Naive thymus-derived CD4-positive, alpha-beta T cell (primary cell): ENCODE measurements around the gene AGAP9. TPM values are rescaled to one million over a fixed set of nuclear protein-coding genes. Genes with fewer than 3 reads are reported as not detected.
A peak's percentile ranks its signal among the peaks of the same experiment; 100 is the strongest.
"Not testable (repeated sequence)": the region's sequence is repeated elsewhere in the genome, so short reads cannot be mapped to it uniquely, and the experiment has no call there.

Source experiments
- ATAC-seq: fragments of 150-1000 bp; cut with Tn5 transposase; 2 replicates; pipeline ENCODE4 v1.10.0; 2021; ENCODE audit warnings: mild to moderate bottlenecking, moderate library complexity
- CTCF ChIA-PET: fragments of 350-600 bp; sonication (Branson Sonifier 250); formaldehyde crosslinking; loops from one replicate; lab custom pipeline; 2021; ENCODE audit warnings: antibody characterized with exemption; lab: Charles Lee
- POLR2A ChIA-PET: fragments of 350-600 bp; sonication (Branson Sonifier 250); formaldehyde crosslinking; loops from one replicate; lab custom pipeline; 2021; ENCODE audit warnings: antibody characterized with exemption, inconsistent platforms; lab: Charles Lee
- DNase-seq, 9 donors: peaks; one replicate each; pipeline versions ENCODE4 v3.0.0 to v3.0.0-alpha.2; 2020 to 2022; ENCODE audit warnings: mixed read lengths in 1 of 9
- H3K27ac ChIP-seq: one replicate; pipeline ENCODE4 v1.7.0; 2013; ENCODE audit warnings: mild to moderate bottlenecking, low read depth, low read length, moderate library complexity
- H3K27me3 ChIP-seq, 2 donors: one replicate each; pipeline ENCODE4 v1.7.0; 2013; ENCODE audit warnings: low read length in 2 of 2, mild to moderate bottlenecking in 2 of 2, moderate library complexity in 2 of 2; ENCODE audit not compliant: control insufficient read depth in 2 of 2, insufficient read depth in 2 of 2
- H3K36me3 ChIP-seq, 3 experiments: 1 replicate in 2 of 3; 2 replicates in 1 of 3; pipeline ENCODE4 v1.7.0; 2013; ENCODE audit warnings: low read length in 3 of 3, mild to moderate bottlenecking in 3 of 3, moderate library complexity in 1 of 3; ENCODE audit not compliant: insufficient read depth in 3 of 3, control insufficient read depth in 2 of 3
- H3K4me1 ChIP-seq, 2 donors: one replicate each; pipeline ENCODE4 v1.7.0; 2013; ENCODE audit warnings: low read length in 2 of 2, mild to moderate bottlenecking in 2 of 2, moderate library complexity in 1 of 2; ENCODE audit not compliant: control insufficient read depth in 2 of 2, insufficient read depth in 2 of 2
- H3K4me3 ChIP-seq: 2 replicates; pipeline ENCODE4 v1.7.0; 2013; ENCODE audit warnings: mild to moderate bottlenecking, low read length
- H3K9me3 ChIP-seq, 3 experiments: 1 replicate in 2 of 3; 2 replicates in 1 of 3; pipeline ENCODE4 v1.7.0; 2013; ENCODE audit warnings: low read length in 3 of 3; ENCODE audit not compliant: control insufficient read depth in 2 of 3
- H3K27ac Mint-ChIP-seq, 9 donors: one replicate each; pipeline ENCODE4 v1.8.0; 2020 to 2022; ENCODE audit warnings: mixed read lengths in 9 of 9, mild to moderate bottlenecking in 8 of 9, moderate library complexity in 5 of 9, inconsistent platforms in 2 of 9
- H3K27me3 Mint-ChIP-seq, 5 donors: one replicate each; pipeline ENCODE4 v1.8.0; 2021 to 2022; ENCODE audit warnings: mixed read lengths in 5 of 5, mild to moderate bottlenecking in 1 of 5
- H3K36me3 Mint-ChIP-seq, 5 donors: one replicate each; pipeline ENCODE4 v1.8.0; 2020 to 2022; ENCODE audit warnings: mixed read lengths in 5 of 5, mild to moderate bottlenecking in 3 of 5, inconsistent platforms in 1 of 5
- H3K4me1 Mint-ChIP-seq, 7 donors: one replicate each; pipeline ENCODE4 v1.8.0; 2020 to 2022; ENCODE audit warnings: mixed read lengths in 7 of 7, mild to moderate bottlenecking in 3 of 7, inconsistent platforms in 1 of 7
- H3K4me3 Mint-ChIP-seq, 10 donors: one replicate each; pipeline ENCODE4 v1.8.0; 2020 to 2022; ENCODE audit warnings: mild to moderate bottlenecking in 10 of 10, mixed read lengths in 10 of 10, moderate library complexity in 6 of 10, inconsistent platforms in 2 of 10
- H3K9me3 Mint-ChIP-seq, 11 donors: one replicate each; pipeline ENCODE4 v1.8.0; 2020 to 2022; ENCODE audit warnings: mixed read lengths in 11 of 11, mild to moderate bottlenecking in 4 of 11, inconsistent platforms in 1 of 11, moderate library complexity in 1 of 11
- intact Hi-C, 2 donors: fragments of 100-400 bp; cut with micrococcal nuclease; formaldehyde crosslinking; loops; one replicate each; pipeline ENCODE4 v1.15.1; 2023
- polyA plus RNA-seq, 2 donors: library from polyadenylated mRNA; unstranded; fragments of 300-500 nt; fragmentation: Illumina TruSeq; gene quantifications; one replicate each; pipeline ENCODE4 v1.2.3, GENCODE V29; 2021
- total RNA-seq, 6 experiments: library from RNA in 5 of 6; stranded (reverse) in 5 of 6; gene quantifications; 1 replicate in 5 of 6; 2 replicates in 1 of 6; pipeline ENCODE4 v1.2.3 and lab custom pipeline; 2021 to 2026

The AGAP9 gene
- total and polyA plus RNA-seq, 7 experiments from 2014 or later = 0.19 to 20.4 (median 14.8) TPM

DNA sequence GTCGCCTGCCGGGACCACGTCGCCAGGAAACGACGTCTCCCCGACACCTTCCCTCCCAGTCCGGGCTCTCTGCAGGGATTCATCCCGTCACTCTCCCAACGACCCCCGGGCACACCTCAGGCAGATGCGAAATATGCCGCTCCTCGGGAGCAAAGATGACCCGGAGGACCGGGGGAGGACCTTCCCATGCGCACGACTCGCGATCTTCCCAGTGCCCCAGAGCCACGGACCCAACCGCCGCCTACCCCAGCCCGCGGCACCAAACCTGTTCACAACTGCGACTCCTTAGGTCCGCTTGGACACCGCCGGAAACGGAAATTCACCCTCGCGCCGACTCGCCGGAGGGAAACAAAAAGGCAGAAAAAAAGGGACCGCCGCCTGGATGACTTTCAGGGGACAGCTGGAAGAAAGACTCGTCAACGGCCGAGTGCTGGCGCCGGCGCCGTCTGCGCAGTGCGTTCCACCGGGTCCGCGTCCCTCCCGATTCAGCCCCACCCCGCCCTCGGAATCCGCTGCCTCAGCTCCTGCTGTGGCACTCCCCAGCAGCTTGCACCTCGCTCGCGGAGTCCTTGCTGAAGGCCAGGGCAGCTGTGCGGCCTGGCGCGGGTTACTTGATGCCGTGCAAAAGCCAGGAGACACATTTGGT lies 29.9 kb upstream of the AGAP9 start:
- Mint-ChIP-seq H3K27ac (peak overlapping the region; percentile 93 to 99 (median 97)), H3K27me3 (peaks cover 0 to 14% (median 0%) of the 10 kb centered on the region in 5 donors)
- ATAC-seq = peak; percentile 88

DNA sequence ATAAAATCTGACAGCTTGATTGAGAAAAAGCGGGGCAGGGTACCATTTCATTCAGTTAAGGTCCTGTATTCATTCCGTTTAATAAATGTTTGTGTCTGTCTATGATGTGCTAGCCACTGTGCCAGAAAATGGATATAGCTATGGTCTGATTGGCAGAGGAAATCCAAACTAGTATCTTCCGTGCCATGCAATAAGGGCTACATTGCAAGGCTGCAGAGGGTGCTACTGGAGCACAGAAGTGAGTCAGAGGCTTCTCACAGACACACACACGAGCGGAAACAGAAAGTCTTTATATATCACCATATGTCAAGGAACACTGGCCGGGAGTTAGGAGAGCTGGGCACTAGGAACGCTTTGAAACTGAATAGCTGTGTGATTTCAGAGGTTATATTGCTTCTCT lies 29.3 kb upstream of the AGAP9 start:
- H3K4me1 ChIP-seq, CTCF ChIA-PET, H3K36me3 Mint-ChIP-seq, H3K9me3 Mint-ChIP-seq, H3K36me3 ChIP-seq, H3K27me3 ChIP-seq, intact Hi-C loops, H3K9me3 ChIP-seq: not testable (repeated sequence)
- peak in 8 of 9 donors; percentile 18 to 56 (median 34) for DNase-seq
- peak overlapping the region; percentile 84 for H3K4me3 ChIP-seq
- Mint-ChIP-seq H3K27me3 (peaks cover 0 to 10% (median 0%) of the 10 kb centered on the region in 5 donors), H3K4me3 (peak overlapping the region; percentile 93 to 100 (median 98)), H3K4me1 (peaks cover 0 to 13% (median 5%) of the 10 kb centered on the region in 7 donors), H3K27ac (peak overlapping the region; percentile 93 to 99 (median 97))
- peak overlapping the region; percentile 70 for H3K27ac ChIP-seq
- POLR2A ChIA-PET = interaction anchor here (0.6 kb wide), 1 partner anchor 345 kb away, joined by 3 read pairs; no protein-coding TSS in a partner anchor
- ATAC-seq = peak; percentile 75

More for the DNA sequence above, 29.9 kb upstream of the AGAP9 start:
- CTCF ChIA-PET, H3K4me1 ChIP-seq, H3K27me3 ChIP-seq, H3K9me3 Mint-ChIP-seq, H3K36me3 Mint-ChIP-seq, POLR2A ChIA-PET, H3K36me3 ChIP-seq, H3K9me3 ChIP-seq, intact Hi-C loops: not testable (repeated sequence)
- peak overlapping the region; percentile 84 for H3K4me3 ChIP-seq
- peak overlapping the region; percentile 70 for H3K27ac ChIP-seq
- H3K4me1 Mint-ChIP-seq = peaks cover 0 to 13% (median 5%) of the 10 kb centered on the region in 7 donors
- peak; percentile 55 to 85 (median 64) for DNase-seq
- H3K4me3 Mint-ChIP-seq = peak overlapping the region; percentile 93 to 100 (median 98)

DNA sequence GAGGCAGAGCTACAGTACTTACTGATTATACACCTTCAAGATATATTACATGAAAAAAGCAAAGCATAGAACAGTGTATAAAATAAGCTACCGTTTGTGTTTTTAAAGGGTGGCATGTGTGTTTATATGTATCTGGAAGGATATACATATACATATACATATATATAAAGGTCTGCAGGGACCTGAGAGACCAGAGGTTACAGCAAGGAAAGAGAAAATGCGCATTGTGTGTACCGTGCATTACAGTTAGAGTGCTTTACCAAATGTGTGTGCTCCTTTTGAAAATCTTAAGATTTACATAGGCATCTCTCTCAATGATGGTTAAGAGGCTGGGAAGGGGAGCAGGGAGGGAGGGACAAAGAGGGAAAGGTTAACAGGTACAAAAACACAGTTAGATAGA lies 23.8 kb upstream of the AGAP9 start:
- CTCF ChIA-PET, H3K4me1 Mint-ChIP-seq, H3K4me3 ChIP-seq, ATAC-seq, H3K4me1 ChIP-seq, H3K36me3 ChIP-seq, H3K36me3 Mint-ChIP-seq, POLR2A ChIA-PET, DNase-seq, intact Hi-C loops, H3K27me3 Mint-ChIP-seq, H3K9me3 ChIP-seq, H3K27me3 ChIP-seq, H3K27ac ChIP-seq, H3K4me3 Mint-ChIP-seq, H3K27ac Mint-ChIP-seq, H3K9me3 Mint-ChIP-seq: not testable (repeated sequence)

DNA sequence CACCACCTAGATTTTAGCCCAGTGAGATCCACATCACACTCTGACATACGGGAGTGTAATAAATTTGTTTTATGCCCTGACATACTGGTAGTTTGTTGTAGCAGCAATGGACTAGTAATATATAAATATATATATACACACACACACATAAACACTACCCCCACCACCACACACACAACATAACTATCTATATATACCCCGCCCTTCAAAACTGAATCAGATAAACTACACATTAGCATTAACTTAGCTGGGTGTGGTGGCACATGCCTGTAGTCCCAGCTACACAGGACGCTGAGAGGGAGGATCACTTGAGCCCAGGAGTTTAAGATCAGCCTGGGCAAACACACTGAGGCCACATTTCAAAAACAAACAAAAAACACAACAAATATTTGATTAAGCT lies 13.0 kb upstream of the AGAP9 start:
- H3K36me3 Mint-ChIP-seq, H3K27me3 ChIP-seq, H3K9me3 ChIP-seq, H3K27me3 Mint-ChIP-seq, H3K4me1 ChIP-seq, H3K27ac ChIP-seq, CTCF ChIA-PET, H3K9me3 Mint-ChIP-seq, ATAC-seq, H3K4me3 ChIP-seq, POLR2A ChIA-PET, H3K36me3 ChIP-seq, H3K4me3 Mint-ChIP-seq, DNase-seq, intact Hi-C loops, H3K27ac Mint-ChIP-seq, H3K4me1 Mint-ChIP-seq: not testable (repeated sequence)

DNA sequence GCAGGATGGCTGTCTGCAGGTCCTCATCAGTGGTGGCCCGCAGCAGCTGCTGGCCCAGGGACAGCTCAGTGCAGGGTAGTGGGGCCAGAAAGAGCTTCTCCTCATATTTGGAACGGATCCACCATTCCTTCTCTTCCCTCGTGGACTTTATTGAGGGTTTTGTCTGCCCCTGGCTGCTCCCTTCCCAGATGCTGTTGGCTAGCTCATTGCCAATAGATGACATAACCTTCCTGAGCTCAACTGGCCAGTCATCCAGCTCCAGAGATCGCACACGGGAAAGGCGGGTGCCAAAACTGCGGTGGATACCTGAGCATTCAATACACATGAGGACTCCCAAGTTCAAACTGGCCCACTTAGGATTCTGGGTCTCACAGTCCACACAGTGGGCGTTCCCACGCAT lies 21.1 kb downstream of the AGAP9 start:
- ATAC-seq, POLR2A ChIA-PET: not testable (repeated sequence)

DNA sequence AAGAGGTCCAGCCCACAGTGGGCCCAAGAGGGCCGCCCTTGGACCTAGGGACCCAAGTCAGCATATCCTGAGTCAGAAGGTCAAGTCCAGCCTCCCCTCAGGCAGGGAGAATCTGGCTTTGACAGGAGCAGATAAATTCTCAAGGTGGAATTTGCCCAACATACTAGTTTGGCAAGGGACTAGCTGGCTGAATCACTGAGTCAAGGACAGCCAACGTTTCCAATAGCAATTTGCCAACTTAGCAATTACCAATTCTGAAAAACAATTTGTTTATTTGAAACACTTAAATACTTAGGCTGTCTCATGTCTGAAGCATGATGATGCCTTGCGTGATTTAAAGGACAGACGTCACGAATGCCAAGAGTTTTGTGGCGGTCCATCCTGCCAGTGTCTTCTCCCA lies 29.2 kb downstream of the AGAP9 start:
- H3K27ac Mint-ChIP-seq, intact Hi-C loops: not testable (repeated sequence)

More for the DNA sequence above, 21.1 kb downstream of the AGAP9 start:
- H3K9me3 ChIP-seq, H3K27me3 Mint-ChIP-seq, H3K4me1 ChIP-seq, CTCF ChIA-PET, DNase-seq, intact Hi-C loops, H3K27ac Mint-ChIP-seq, H3K36me3 ChIP-seq, H3K4me3 ChIP-seq, H3K9me3 Mint-ChIP-seq, H3K4me1 Mint-ChIP-seq, H3K4me3 Mint-ChIP-seq, H3K27ac ChIP-seq, H3K27me3 ChIP-seq, H3K36me3 Mint-ChIP-seq: not testable (repeated sequence)

DNA sequence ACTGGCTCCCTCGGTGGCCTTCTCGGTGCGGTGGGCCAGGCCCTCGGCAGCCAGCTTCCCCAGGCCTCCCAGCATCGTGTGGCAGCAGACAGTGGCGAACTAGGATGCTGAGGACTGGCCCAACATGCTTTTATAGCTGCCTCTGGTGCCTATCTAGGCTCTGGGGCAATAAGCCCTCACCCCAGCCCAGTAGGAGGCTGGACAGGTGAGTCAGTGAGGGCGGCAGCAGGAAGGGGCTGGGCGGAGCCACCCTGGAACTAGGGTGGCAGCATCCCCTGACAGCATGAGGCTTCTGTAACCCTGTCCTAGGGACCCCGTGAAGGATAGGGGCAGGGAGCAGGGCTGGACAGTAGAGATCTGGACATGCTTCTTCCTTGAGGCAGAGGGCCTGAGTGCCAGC lies 31.8 kb downstream of the AGAP9 start, which contains the start of gene FAM25G:
Gene FAM25G, minus strand, starts transcription at position 101 of the 400 bp plus-strand sequence. Its CDS starts 26 bp downstream, at position 75.
- H3K4me3 Mint-ChIP-seq, H3K27me3 Mint-ChIP-seq, H3K27ac Mint-ChIP-seq, CTCF ChIA-PET, H3K27me3 ChIP-seq, H3K4me1 ChIP-seq, ATAC-seq, POLR2A ChIA-PET, H3K4me1 Mint-ChIP-seq, H3K27ac ChIP-seq, H3K36me3 ChIP-seq, H3K9me3 Mint-ChIP-seq, H3K9me3 ChIP-seq, H3K4me3 ChIP-seq, H3K36me3 Mint-ChIP-seq, DNase-seq, intact Hi-C loops: not testable (repeated sequence)

More for the DNA sequence above, 29.2 kb downstream of the AGAP9 start:
- H3K27ac ChIP-seq, POLR2A ChIA-PET, H3K27me3 Mint-ChIP-seq, H3K27me3 ChIP-seq, H3K4me1 ChIP-seq, H3K9me3 ChIP-seq, H3K36me3 Mint-ChIP-seq, H3K4me3 ChIP-seq, DNase-seq, H3K4me1 Mint-ChIP-seq, H3K9me3 Mint-ChIP-seq, H3K36me3 ChIP-seq, CTCF ChIA-PET, ATAC-seq, H3K4me3 Mint-ChIP-seq: not testable (repeated sequence)
